K562 (cell line): ENCODE measurements around the gene ARHGAP10. TPM values are rescaled to one million over a fixed set of nuclear protein-coding genes. Genes with fewer than 3 reads are reported as not detected.

Source experiments
- ATAC-seq: fragments of 200-7000 bp; cut with Tn5 transposase; 3 replicates; pipeline ENCODE4 v1.9.1; 2020; ENCODE audit warnings: moderate library complexity
- BruUV-seq: library from RNA; stranded (reverse); fragments of 400-500 nt; replicated peaks from 2 replicates; lab custom pipeline; 2021; lab: Mats Ljungman, UMichigan
- CTCF ChIA-PET: fragments of 300-600 bp; formaldehyde crosslinking; extraction: SDS; loops from one replicate; lab custom pipeline; 2021; ENCODE audit warnings: low intra/inter-chr PET ratio; lab: Yijun Ruan, JAX
- POLR2A ChIA-PET: fragments of 300-600, 350-650 bp; sonication (Branson Sonifier 250); formaldehyde crosslinking; extraction: SDS; loops from one replicate; lab custom pipeline; 2021; ENCODE audit warnings: antibody characterized with exemption, inconsistent platforms; lab: Yijun Ruan, JAX
- DNase-seq, 4 experiments: peaks; one replicate each; pipeline versions ENCODE4 v3.0.0 to v3.0.0-alpha.2; 2011 to 2018; ENCODE audit warnings: low spot score in 3 of 4, mixed read lengths in 3 of 4; ENCODE audit errors: extremely low read depth in 1 of 4
- FAIRE-seq: peaks from 2 replicates; lab custom pipeline; 2011; peaks lifted over from hg19 to GRCh38; lab: Jason Lieb, UNC
- H2AFZ ChIP-seq: 2 replicates; pipeline ENCODE4 v1.6.0; 2011; ENCODE audit warnings: low read depth, low read length, control low read depth, inconsistent platforms
- H3K27ac ChIP-seq: fragments of 200-600 bp; 3 replicates; pipeline ENCODE4 v1.8.0; 2011; ENCODE audit warnings: low read depth, mild to moderate bottlenecking, control low read depth, inconsistent platforms, low read length, moderate library complexity, mixed read lengths; ENCODE audit errors: extremely low read depth
- H3K27me3 ChIP-seq, 2 experiments: fragments of 300-600 bp in 1 of 2; 2 replicates in 1 of 2; 3 replicates in 1 of 2; pipeline versions ENCODE4 v1.6.0 to v1.8.0; 2011; ENCODE audit warnings: inconsistent platforms in 2 of 2, low read length in 2 of 2, mild to moderate bottlenecking in 1 of 2, mixed read lengths in 1 of 2, moderate library complexity in 1 of 2; ENCODE audit not compliant: control insufficient read depth in 2 of 2, insufficient read depth in 2 of 2
- H3K36me3 ChIP-seq: fragments of 300-600 bp; 3 replicates; pipeline ENCODE4 v1.8.0; 2011; ENCODE audit warnings: mild to moderate bottlenecking, low read length, inconsistent platforms; ENCODE audit not compliant: control insufficient read depth, insufficient read depth
- H3K4me1 ChIP-seq, 2 experiments: fragments of 200-600 bp in 1 of 2; replicated peaks in 1 of 2; 2 replicates in 1 of 2; 3 replicates in 1 of 2; pipeline versions ENCODE4 v1.5.1 to v1.8.0; 2011; ENCODE audit warnings: inconsistent platforms in 2 of 2, low read length in 2 of 2, mild to moderate bottlenecking in 1 of 2, mixed read lengths in 1 of 2, moderate library complexity in 1 of 2; ENCODE audit not compliant: control insufficient read depth in 2 of 2, insufficient read depth in 2 of 2
- H3K4me2 ChIP-seq: 2 replicates; pipeline ENCODE4 v1.6.1; 2011; ENCODE audit warnings: low read length, control low read depth, inconsistent platforms, mixed read lengths; ENCODE audit not compliant: insufficient read depth
- H3K4me3 ChIP-seq: fragments of 200-600 bp; sonication (generic), shearing (Covaris generic); 2 replicates; pipeline ENCODE4 v1.5.1; 2016; ENCODE audit warnings: control low read depth, inconsistent platforms
- H3K79me2 ChIP-seq: fragments of 200-600 bp; 3 replicates; pipeline ENCODE4 v1.8.0; 2011; ENCODE audit warnings: low read length, inconsistent platforms; ENCODE audit not compliant: control insufficient read depth, insufficient read depth
- H3K9ac ChIP-seq, 2 experiments: 2 replicates each; pipeline versions ENCODE4 v1.6.0 to v1.6.1; 2011; ENCODE audit warnings: low read depth in 2 of 2, low read length in 2 of 2, control low read depth in 1 of 2, inconsistent platforms in 1 of 2, mild to moderate bottlenecking in 1 of 2, mixed read lengths in 1 of 2; ENCODE audit not compliant: insufficient read depth in 1 of 2
- H3K9me1 ChIP-seq: one replicate; pipeline ENCODE4 v1.6.0; 2011; ENCODE audit warnings: inconsistent platforms, mild to moderate bottlenecking, low read length, moderate library complexity; ENCODE audit not compliant: control insufficient read depth, insufficient read depth
- H3K9me3 ChIP-seq: replicated peaks from 2 replicates; pipeline ENCODE4 v1.5.1; 2011; ENCODE audit warnings: low read depth, low read length, inconsistent platforms; ENCODE audit not compliant: control insufficient read depth, insufficient read depth
- H4K20me1 ChIP-seq: replicated peaks from 2 replicates; pipeline ENCODE4 v1.6.1; 2011; ENCODE audit warnings: low read length, inconsistent platforms, mixed read lengths; ENCODE audit not compliant: control insufficient read depth, insufficient read depth
- DNMT1 ChIP-seq: fragments of 450-650 bp; IDR thresholded peaks from 2 replicates; pipeline ENCODE4 v1.6.1; 2016; ENCODE audit warnings: antibody characterized with exemption, mild to moderate bottlenecking
- FUS ChIP-seq: fragments of 200-400 bp; formaldehyde crosslinking; optimal IDR thresholded peaks from 2 replicates; pipeline ENCODE3; 2017; ENCODE audit warnings: low read depth, low read length
- GATAD2B ChIP-seq: fragments of 450-650 bp; IDR thresholded peaks from 2 replicates; pipeline ENCODE4 v1.6.1; 2017; ENCODE audit warnings: mild to moderate bottlenecking, borderline replicate concordance
- MEF2A ChIP-seq: IDR thresholded peaks from 2 replicates; pipeline ENCODE4 v1.6.1; 2011; ENCODE audit warnings: low read depth, mild to moderate bottlenecking, low read length, moderate library complexity; ENCODE audit not compliant: control insufficient read depth
- RAD21 ChIP-seq, 2 experiments: fragments of 250-450 bp in 1 of 2; fragments of 450-650 bp in 1 of 2; sonication (Bioruptor Pico) in 1 of 2; formaldehyde crosslinking in 1 of 2; IDR thresholded peaks in 1 of 2; conservative IDR thresholded peaks in 1 of 2; 2 replicates each; pipeline versions ENCODE4 v1.4.0 to v1.8.0; 2020 to 2022; ENCODE audit warnings: mild to moderate bottlenecking in 2 of 2, moderate library complexity in 1 of 2
- SP2 ChIP-seq: IDR thresholded peaks from 2 replicates; pipeline ENCODE4 v1.6.1; 2011; ENCODE audit warnings: mild to moderate bottlenecking, low read depth, low read length, moderate library complexity; ENCODE audit not compliant: poor library complexity, severe bottlenecking; ENCODE audit errors: extremely low read depth
- ZNF384 ChIP-seq: IDR thresholded peaks from 2 replicates; pipeline ENCODE4 v1.6.1; 2012; ENCODE audit warnings: low read depth, low read length, improper control_type of control experiment
- WGBS: fragments of 100-300 bp; shearing (Covaris generic); methylation state at CpG from one replicate; pipeline ENCODE4 v1.1.6; 2016; ENCODE audit warnings: low coverage, mixed read lengths; ENCODE audit not compliant: insufficient coverage; ENCODE audit errors: missing lambda C conversion rate; 5-methylcytosine and 5-hydroxymethylcytosine counted together
- in situ Hi-C: fragments of 300-500 bp; cut with MboI; formaldehyde crosslinking; loops from 4 replicates; pipeline ENCODE4 v1.15.0; 2018; ENCODE audit warnings: inconsistent platforms, mixed read lengths
- intact Hi-C: fragments of 100-400 bp; cut with micrococcal nuclease; formaldehyde crosslinking; loops from 2 replicates; pipeline ENCODE4 v1.14.2; 2022
- polyA plus RNA-seq, 8 experiments: library from polyadenylated mRNA; depleted of rRNA in 4 of 8; stranded (reverse) in 5 of 8; unstranded in 3 of 8; fragments of >200 nt; fragmentation: Nextera tagmentation in 2 of 8; fragmentation: Illumina TruSeq in 1 of 8; extraction: Ambion mirVana in 2 of 8; extraction: Trizol in 1 of 8; gene quantifications; 2 replicates each; pipeline versions ENCODE4 v1.2.1 to v1.2.3, GENCODE V29; 2011 to 2014; ENCODE audit warnings: inconsistent platforms in 1 of 8, missing spikeins in 1 of 8
- total RNA-seq, 7 experiments: library from RNA; depleted of rRNA in 6 of 7; stranded (reverse); fragments of >200 nt in 6 of 7; fragmentation: Illumina TruSeq in 2 of 7; extraction: Trizol in 2 of 7; gene quantifications; 2 replicates each; pipeline versions ENCODE4 v1.2.1 to v1.2.3, GENCODE V29; 2011 to 2021; ENCODE audit warnings: low replicate concordance in 1 of 7
- TF ChIP-seq, protein P1 (sequence below): sonication (generic); formaldehyde crosslinking; IDR thresholded peaks from 2 replicates; pipeline ENCODE4 v1.8.0; 2023; ENCODE audit warnings: mild to moderate bottlenecking, missing genetic modification reagents

Gene ARHGAP10
- total and polyA plus RNA-seq, 9 of the 15 experiments (the other 6 are each of a cell fraction or from before 2014, with no cell fraction given) = 0.03 to 0.22 (median 0.06) TPM; not detected in 3

DNA sequence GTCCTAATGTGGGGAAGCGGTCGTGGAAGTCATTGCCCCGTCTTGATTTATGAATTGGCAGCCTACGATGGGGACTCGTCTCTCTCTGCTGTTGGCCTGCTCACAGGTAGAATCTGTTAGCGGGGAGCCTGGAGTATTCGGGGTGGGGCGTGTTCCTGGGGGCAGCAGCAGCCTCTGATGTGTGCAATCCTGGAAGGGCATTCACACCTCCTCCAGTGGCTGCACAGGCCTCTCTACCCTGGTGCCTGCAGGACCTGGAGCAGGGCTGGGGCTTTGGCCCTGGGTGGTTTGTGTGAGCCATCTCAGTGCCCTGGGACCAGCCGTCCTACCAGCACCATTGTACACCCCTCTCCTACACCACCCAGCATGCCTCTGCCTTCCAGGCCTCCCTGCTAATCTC, 340.9 kb downstream of the ARHGAP10 start:
- WGBS = 2% methylated on average over 9 of the region's 9 CpGs
- Histone ChIP-seq H3K9ac (no peak overlapping the region), H3K9me1 (no peaks in the 10 kb centered on the region), H3K9me3 (no peaks in the 10 kb centered on the region), H4K20me1 (no peaks in the 10 kb centered on the region), H3K79me2 (no peaks in the 10 kb centered on the region), H3K27ac (no peak overlapping the region), H3K4me2 (no peak overlapping the region), H3K4me3 (no peak overlapping the region), H3K36me3 (no peaks in the 10 kb centered on the region), H3K27me3 (no peaks in the 10 kb centered on the region), H2AFZ (no peak overlapping the region), H3K4me1 (no peaks in the 10 kb centered on the region)
- CTCF ChIA-PET = no interaction called here
- intact Hi-C loops (no loop called here), in situ Hi-C loops (no loop called here)
- FAIRE-seq (no peak), ATAC-seq (no peak), DNase-seq (no peak)
- TF ChIP-seq, protein P1, sequence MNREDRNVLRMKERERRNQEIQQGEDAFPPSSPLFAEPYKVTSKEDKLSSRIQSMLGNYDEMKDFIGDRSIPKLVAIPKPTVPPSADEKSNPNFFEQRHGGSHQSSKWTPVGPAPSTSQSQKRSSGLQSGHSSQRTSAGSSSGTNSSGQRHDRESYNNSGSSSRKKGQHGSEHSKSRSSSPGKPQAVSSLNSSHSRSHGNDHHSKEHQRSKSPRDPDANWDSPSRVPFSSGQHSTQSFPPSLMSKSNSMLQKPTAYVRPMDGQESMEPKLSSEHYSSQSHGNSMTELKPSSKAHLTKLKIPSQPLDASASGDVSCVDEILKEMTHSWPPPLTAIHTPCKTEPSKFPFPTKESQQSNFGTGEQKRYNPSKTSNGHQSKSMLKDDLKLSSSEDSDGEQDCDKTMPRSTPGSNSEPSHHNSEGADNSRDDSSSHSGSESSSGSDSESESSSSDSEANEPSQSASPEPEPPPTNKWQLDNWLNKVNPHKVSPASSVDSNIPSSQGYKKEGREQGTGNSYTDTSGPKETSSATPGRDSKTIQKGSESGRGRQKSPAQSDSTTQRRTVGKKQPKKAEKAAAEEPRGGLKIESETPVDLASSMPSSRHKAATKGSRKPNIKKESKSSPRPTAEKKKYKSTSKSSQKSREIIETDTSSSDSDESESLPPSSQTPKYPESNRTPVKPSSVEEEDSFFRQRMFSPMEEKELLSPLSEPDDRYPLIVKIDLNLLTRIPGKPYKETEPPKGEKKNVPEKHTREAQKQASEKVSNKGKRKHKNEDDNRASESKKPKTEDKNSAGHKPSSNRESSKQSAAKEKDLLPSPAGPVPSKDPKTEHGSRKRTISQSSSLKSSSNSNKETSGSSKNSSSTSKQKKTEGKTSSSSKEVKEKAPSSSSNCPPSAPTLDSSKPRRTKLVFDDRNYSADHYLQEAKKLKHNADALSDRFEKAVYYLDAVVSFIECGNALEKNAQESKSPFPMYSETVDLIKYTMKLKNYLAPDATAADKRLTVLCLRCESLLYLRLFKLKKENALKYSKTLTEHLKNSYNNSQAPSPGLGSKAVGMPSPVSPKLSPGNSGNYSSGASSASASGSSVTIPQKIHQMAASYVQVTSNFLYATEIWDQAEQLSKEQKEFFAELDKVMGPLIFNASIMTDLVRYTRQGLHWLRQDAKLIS (CRISPR knock-in tag) = no peak
- no TSS peak for BruUV-seq
- POLR2A ChIA-PET = no interaction called here

DNA sequence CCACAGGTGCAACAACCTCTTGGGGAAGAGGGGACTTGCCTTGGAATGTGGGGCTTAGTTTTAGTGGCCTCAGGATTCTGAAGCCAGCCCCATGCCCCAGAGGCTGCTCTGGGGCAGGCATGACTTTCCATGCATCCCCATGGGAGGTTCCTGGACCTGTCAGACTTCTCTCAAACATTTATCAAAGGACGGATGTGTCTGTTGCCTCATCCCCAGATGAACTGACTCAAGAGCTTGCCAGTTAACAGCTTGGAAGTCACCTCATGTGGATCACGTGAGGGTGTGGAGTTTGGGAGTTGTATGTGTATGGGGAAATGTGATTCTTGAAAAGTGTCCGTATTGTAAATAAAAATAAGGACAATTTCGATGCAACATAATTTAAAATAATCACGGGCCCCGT, 341.5 kb downstream of the ARHGAP10 start:
- intact Hi-C loops (no loop called here), in situ Hi-C loops (no loop called here)
- ChIA-PET POLR2A (no interaction called here), CTCF (no interaction called here)
- no TSS peak for BruUV-seq
- Histone ChIP-seq H3K27me3 (no peaks in the 10 kb centered on the region), H3K9me1 (no peaks in the 10 kb centered on the region), H3K9me3 (no peaks in the 10 kb centered on the region), H2AFZ (no peak overlapping the region), H3K79me2 (no peaks in the 10 kb centered on the region), H3K9ac (no peak overlapping the region), H4K20me1 (no peaks in the 10 kb centered on the region), H3K4me2 (no peak overlapping the region), H3K36me3 (no peaks in the 10 kb centered on the region), H3K4me3 (no peak overlapping the region), H3K4me1 (no peaks in the 10 kb centered on the region), H3K27ac (no peak overlapping the region)
- no peak for DNase-seq
- FAIRE-seq = no peak
- ATAC-seq = no peak
- 0% methylated on average over 3 of the region's 6 CpGs for WGBS
- no peak for TF ChIP-seq DNMT1
- no peak for TF ChIP-seq SP2
- TF ChIP-seq GATAD2B = no peak
- no peak for TF ChIP-seq RAD21 (CRISPR knock-in tag; conservative IDR thresholded peaks at IDR 0.05 in 1 of 2, IDR thresholded peaks at IDR 0.05 in 1 of 2)
- TF ChIP-seq MEF2A = no peak
- no peak for TF ChIP-seq FUS
- TF ChIP-seq, protein P1 (CRISPR knock-in tag) = no peak
- TF ChIP-seq ZNF384 = no peak
